DMS153 treated with DMSO at 0.1 percent for 48 hours (cell line): Measurements from ENCODE around the gene DOCK4.
"Not testable (repeated sequence)": the region's sequence is repeated elsewhere in the genome, so short reads cannot be mapped to it uniquely, and the experiment has no call there.

ENCODE experiments used
- DNase-seq: peaks from one replicate; lab custom pipeline; 2025; ENCODE audit not compliant: unreplicated experiment; lab: John Stamatoyannopoulos, UW

The DOCK4 gene

DNA sequence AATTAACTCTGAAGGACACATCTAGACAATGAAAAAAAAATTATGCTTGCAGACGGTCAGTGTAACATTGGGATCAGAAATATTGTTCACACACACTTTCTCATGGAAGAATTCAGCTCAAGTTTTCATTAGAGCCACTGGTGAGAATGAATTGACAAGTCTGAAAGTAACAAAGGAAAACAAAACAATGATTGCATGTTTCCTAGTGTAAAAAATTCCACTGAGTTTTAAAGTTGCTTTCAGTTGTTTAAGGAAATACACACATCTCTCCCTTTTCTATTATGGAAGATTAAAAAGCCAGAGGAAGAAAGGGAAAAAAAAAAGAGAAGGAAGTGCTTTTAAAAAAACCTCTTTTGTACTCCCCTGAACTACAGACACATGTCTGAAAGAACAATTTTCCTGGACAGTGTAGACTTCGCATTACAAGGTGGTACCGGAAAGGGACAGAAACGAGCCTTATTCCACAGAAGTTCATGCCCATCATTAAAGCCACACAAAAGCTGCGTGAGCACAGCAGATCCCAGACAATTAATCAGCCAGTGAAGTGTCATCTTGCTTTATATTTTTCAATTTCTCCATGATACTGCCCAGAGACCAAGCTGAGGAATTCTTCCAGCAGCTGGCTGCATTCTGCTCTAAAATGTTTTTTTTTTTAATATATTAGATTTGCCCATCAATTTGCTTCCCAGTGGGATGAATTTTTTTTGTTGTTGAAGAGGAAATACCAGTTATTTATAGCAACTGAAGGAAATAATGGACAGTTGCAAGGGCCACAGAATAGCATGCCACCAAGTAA, 294.8 kb downstream of the DOCK4 start:
- no peak for DNase-seq

DNA sequence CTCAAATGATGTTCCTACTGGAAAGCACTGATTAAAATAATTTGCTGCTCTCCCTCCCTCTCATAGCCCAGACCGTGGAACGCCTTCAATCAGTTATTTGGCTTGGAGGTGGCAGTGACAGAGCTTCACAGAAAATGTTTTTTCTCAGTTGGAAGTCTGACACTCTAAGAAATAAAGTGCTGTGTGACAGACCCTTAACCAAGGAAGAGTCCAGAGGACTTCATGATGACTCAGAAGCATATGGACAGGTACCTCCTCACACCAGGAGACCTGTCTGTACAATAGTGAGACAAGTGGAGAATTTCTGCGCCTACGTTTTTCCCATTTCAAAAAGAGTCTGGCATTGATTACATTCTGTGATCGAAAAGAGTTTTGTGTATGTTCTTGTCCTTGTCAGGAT, 295.5 kb downstream of the DOCK4 start:
- no peak for DNase-seq

DNA sequence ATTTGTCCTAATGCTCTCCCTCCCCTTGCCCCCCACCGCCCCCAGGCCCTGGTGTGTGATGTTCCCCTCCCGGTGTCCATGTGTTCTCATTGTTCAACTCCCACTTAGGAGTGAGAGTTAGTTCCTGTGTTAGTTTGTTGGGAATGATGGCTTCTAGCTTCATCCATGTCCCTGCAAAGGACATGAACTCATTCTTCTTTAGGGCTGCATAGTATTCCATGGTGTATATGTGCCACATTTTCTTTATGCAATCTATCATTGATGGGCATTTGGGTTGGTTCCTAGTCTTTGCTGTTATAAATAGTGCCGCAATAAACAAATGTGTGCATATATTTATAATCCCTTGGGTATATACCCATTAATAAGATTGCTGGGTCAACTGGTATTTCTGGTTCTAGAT, 297.5 kb downstream of the DOCK4 start:
- not testable (repeated sequence) for DNase-seq

DNA sequence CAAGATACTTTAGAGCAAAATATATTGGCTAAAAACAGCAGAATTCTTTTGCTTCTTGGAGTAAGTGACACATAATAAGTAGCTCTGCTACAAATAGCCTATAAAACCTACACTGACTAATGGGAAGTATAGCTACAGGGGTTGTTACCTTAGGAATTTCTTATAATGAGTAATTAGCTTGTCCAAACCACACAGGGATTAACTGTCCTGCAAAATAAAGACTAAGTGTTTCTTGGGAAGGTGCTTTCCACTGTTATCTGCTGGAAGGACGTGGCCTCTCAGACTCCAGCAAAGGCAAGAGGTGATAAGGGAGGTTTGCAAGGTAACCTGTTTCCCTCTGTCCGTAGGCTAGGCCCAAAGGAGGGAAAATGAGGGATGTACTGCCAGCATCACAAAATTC, 302.4 kb downstream of the DOCK4 start:
- no peak for DNase-seq

DNA sequence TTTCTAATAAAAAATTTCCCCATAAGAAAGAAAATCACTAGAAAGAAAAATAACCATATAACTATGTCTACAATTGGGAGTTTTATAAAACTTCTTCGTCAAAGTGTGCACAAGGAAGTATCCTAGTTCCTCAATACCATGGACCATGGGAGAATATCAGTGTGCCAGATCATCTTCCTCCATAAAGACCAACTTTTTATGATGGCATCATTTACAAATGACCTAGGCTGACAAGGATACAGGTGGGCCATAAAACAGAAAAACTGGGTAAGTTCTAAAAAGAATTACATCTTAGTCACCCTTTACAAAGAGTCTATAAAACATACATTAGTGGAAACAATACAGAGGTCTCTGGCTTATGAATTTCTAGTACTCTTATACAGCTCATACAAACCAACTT, 303.2 kb downstream of the DOCK4 start:
- no peak for DNase-seq

DNA sequence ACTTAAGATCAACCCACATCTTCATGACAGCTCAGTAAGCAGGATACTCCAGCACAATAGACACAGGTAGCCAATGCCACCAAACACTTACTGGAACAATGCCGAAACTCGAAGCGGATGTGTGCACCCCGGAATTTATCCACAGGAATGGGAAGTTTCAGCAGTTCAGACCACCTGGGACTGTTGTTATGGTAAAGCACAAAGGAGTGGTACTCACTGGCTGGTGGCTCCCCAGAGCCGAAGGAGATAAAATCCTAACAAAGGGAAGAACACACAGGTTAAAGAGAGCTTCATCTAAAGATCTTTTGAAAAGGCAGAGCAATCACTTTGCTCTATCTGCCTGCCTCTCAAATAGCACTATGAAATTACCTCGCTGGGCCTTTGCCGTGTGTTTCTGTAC, 305.9 kb downstream of the DOCK4 start:
- no peak for DNase-seq

DNA sequence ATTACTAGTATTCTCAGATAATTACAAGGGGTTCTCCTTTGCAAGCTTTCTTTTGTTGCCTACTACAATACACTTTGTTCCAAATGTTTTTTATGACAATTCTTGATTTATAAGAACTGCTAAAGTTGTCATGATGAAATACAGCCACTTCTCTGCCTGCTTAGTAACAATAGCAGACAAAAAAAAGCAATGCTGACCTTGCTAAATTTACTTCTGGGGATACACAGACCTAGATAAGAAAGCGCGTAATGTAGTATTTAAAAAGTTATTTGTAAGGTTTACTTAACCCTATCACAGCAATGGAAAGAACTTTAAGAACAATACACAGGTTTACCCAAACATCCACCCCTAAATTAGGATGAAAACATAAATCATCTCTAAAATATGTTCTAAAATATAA, 311.1 kb downstream of the DOCK4 start:
- no peak for DNase-seq

DNA sequence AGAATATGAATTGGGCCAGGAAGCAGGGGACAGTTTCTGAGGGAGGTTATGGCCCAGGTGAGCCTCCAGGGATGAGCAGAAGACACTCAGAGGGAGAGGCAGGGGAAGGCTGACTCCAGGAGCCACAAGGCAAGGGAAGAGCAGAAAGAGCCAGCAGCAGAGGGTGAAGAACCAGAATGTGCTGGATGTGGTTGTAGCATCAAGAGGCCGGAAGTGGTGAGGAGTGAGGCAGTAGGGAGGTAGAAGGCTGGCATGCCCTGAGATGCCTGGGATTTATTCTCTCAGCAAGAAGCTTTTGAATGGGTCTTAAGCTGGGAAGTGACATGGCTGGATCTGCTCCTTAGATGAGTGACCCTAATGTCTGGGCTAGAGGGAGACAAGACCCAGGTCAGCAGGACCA, 311.7 kb downstream of the DOCK4 start:
- DNase-seq: no peak

DNA sequence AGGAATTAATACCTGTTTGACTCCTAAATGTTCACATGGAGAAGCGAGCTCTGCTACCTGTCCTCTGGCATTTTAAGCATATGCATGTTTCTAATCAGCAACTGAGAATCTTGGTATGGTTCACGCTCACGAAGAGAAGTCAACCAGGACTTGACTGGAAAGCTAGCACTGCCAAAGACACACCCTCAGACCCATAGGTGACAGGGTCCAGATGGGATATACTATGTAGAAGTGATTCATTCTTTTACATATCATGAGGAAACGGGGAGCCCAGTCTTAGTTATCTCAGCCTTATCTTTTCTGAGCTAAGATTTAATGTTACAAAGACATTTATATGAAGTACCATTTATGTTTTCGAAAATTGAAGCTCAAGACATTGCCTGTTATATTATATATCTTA, 313.0 kb downstream of the DOCK4 start:
- no peak for DNase-seq

DNA sequence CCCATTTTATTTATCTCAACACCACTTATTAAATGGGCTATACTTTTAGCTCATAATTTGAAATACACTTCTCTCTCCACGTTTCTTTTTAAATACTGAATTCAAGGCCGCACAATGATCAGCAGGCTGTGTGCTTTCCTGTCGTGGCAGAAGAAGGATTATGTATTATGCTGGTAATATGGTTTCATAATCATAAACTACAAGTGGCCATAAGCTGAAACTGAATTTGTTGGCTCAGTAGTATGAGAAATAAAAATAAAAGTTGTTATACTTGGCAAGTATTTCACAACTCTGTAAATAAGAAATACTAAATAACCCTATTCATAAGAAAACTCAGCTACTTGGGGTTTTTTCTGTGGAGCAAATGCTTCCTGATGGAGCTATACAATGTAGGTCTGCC, 313.6 kb downstream of the DOCK4 start:
- DNase-seq: no peak

DNA sequence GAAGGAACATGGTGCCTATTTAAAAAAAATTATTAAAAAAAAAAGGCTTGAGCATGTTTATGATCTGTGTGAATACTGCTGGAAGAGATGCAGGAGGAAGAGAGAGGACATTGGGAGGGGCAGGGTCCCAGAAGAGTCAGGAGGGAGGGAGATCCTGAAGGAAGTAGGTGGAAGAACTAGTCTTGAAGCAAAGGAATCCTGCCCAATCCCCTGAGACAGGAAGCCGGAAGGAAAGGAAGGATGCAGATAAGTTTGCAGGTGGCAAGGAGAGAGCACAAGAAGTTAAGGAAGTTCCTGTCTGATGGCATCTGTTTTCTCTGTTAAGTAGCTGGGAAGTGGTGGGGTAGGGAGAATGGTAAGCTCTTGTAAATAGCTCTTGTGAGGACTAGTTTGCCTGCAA, 318.5 kb downstream of the DOCK4 start:
- no peak for DNase-seq

DNA sequence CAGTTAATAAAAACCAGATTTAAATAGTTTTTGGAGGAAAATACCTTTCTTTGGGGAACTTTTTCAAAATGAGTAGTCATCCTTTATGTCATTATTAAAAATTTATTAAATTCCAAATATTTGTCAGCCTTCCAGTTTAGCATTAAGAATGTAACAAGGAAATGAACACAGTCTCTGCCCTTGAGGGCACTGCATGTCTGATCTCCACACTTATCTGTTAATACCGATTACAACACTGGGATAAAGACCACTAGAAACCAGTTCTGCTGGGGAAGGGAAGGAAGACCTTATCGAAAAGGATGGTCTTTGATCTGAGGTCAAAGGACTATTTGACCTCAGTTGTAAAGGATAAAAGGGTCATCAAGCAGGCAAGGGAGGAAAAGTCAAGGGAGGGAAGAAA, 320.0 kb downstream of the DOCK4 start:
- DNase-seq: no peak

DNA sequence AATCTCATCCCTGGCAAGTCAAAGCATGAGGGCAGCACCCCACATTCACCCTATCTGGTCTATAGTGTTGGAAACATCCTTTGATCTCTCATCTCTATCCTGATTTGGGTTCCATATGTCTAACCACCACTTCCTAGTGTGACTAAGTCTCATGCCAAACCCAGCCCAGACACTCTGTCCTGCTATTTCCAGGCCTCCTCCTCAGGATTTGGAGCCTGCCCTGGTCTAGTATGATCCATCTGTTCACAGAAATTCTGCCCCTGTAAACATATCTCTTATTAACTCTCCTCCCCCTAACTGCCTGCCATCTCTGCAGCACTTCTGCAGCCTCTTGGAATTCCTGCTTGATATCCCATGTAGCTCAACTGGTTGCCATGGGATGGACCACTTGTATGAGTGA, 323.0 kb downstream of the DOCK4 start:
- no peak for DNase-seq

DNA sequence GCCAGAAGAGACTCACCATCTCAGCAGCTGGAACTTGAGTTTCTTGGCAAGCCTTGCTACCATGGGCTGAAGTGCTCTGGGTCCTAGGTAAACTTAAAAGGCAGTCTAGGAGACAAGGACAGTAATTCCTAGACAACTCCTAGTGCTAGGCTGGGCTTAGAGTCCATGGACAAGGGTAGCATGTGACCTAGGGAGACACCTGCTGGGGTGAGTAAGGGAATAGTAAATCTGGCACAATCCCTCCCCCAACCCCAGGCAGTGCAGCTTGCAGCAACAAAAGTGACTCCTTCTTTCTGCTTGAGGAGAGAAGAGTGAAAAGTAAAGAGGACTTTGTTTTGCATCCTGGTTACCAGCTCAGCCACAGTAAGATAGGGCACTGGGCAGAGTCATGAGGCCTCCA, 327.4 kb downstream of the DOCK4 start:
- DNase-seq: no peak

DNA sequence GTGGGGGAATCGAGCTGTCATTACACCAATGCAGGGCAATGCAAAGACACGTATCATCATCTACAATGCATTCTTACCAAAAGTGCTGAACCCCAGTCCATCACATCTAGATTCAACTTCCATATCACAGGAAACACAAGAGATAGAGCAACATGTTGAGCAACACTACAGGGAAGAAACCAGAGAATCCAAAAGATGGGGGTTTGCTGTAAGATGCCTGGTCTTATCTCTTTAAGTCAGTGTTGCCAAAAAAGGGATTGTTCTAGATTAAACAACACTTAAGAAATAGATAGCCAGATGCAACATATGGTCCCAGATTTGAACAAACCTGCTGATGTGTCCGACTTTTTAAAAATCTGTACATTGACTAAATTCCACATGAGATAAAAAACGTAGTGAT, 328.3 kb downstream of the DOCK4 start:
- no peak for DNase-seq

DNA sequence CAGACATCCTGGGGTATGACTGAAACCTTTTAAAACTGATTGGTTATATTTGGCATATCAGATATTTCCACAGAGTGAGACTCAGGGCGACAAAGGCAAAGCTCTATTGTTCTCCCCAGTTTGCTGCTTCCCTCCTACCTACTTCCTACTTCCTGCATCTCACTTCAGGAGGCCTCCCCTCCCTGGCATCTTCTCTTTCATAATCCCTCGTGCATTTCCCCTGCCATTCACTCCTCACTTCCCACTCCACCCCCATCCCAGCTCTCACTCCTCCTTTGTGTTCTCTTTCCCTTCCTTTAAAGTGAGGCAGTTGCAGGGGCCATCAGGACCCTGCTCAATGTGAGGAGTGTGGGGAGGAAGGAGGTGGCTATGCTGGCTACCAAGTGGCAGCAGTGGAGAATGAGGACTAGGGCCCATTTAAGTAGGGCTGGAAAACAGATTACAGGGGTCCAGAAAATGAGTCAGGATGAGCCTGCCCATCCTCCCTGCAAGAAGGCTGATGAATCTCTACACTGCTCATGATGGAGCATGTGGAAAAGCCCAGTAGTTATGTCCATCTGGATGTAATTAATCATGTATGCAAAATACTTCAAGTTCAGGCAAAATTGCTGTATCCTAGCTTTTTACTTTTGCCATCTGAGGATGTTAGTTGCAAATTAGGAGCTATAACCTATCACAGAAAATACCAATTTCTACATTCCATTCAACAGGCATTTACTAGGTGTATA, 332.1 kb downstream of the DOCK4 start:
- no peak for DNase-seq

DNA sequence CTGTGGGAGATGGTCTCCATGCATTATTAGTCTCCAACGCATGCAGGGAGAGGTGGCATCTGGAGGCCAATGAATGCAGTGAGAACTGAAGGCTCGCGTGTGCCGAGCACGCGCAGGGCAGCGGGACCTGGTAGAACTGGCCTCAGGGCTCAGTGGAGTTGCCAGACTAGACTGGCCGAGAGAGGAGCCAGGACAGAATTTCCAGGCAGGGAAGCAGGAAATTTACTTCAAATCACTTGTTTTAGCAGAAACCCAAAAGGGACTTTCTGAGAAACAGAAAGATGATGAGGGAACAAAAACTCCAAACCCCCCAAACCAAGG, 332.9 kb downstream of the DOCK4 start:
- no peak for DNase-seq

DNA sequence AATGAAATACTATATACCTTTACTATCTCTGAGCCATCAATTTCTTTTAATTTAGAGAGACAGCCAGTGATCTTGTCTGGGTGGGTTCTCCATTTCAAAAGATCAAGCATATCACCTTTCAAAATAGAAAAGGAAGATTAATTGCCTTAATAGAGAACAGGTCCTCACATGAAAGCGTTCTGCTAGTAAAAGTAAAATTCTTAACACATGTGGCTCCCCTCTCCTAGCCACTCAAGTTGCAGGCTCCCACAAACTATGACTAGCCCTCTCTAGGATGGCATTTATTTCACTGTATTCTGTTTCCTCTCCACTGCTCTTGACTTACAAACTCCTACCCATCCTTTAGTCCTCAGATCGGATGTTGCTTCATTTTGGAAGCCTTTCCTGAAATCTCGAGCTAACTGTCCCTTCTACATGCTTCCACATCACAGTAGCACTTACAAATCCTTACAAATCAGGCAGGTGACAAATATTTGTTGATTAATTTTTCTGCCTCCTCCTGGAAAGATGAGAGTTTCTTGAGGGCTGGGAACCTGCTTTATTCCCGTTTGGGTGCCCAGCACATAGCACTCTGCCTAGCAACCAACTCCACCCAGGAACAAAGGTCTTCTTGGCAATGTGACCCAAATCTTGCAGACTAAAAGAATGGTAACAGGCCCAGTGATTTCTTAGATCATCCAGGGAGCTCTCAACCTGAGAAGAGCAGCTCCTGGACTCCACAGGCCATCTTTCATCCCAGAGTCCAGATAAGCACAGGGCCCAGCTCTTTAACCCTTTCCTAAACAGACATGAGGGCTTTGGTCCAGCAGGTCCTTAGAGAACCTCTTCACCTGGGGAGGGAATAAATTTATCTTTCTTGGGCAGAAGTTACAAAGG, 333.5 kb downstream of the DOCK4 start:
- DNase-seq: no peak

DNA sequence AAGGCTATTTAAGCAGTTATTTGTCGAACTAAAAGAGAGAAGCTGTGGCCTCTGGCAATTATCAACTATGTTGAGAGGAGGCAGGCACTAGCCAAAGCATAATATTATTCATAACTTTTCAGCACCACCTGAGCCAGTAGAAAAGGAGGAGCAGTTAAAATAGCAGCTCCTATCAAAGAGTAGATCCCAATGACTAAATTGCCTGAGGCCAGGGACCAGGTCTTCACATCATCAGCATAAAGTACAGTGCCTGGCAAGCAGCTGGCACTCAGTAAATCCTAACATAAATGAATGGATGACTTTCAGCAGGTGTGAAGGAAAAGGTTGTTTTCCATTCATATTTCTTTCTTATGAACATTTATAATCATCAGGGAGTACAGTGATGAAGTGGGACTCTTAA, 334.9 kb downstream of the DOCK4 start:
- no peak for DNase-seq

DNA sequence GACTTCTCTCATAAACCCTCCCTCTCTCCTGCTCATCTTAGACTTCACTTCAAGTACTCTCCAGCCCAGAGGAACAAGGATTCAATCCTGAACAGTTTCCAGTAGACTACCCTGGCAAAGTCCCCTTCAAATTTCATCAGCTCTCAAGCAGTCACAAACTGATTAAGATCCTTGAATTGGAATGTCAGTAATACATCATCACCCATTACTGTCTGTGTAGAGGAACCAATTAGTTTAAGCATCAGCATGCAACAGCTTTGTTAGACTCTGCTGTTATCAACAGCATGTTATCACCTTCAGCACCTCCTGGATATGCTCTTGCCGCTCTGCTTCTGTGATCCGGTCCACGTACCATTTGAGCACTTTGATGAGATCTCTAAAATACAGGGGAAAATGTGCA, 336.9 kb downstream of the DOCK4 start:
- DNase-seq: no peak

DNA sequence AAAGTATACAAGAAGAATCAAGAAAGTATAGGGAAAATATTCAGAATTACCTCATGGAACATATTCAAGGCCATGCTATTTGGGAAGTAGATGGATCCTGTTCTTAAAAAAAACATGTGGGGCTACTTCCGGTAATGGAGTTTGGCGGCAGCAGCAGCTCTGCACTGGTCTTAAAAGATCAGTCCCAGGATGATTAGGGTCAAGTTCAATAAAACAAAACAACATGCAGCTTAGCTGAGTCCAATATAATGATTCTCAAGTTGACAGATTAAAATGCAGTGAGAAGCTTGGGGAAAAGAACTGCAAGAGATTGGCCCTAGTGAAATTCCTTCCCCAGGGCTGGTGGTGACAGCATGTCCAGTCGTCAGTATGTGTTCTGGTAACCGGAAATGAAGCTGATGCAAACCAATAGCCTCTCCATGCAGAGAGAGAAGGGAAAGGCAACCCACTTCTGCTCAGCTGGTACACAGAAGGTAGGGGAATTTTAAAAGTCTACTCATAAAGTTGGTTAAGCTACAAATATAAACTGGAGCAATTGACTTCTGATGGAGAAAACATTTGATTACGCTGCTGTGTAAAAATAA, 338.8 kb downstream of the DOCK4 start:
- DNase-seq: no peak

DNA sequence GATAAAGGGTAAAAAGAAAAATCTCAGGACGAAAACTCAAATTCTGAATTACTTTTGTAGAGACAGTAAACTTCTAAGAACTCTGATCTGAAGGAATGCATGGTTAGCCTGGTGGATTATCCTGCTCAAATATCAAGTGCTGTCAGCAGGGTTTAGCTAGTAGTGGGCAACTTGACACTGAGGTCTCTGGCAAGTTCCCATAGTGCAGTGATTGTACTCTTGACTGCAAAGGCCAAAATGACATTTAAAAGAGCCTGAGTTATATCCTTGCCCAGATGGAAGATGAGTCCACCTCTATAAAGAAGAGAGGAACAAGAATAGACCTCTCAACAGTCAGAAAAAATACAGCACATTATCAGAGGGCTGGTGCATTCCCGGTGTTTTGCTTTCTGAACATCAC, 339.4 kb downstream of the DOCK4 start:
- DNase-seq: no peak
